Endothelial cell of umbilical vein (primary cell): ENCODE data around the gene FAM184B.

Source experiments
- EZH2 ChIP-seq: IDR thresholded peaks from 2 replicates; pipeline ENCODE4 v1.6.1; 2012; ENCODE audit warnings: borderline replicate concordance, low read depth, mild to moderate bottlenecking, moderate library complexity, low read length, inconsistent platforms; ENCODE audit not compliant: severe bottlenecking
- FOS ChIP-seq: IDR thresholded peaks from 2 replicates; pipeline ENCODE4 v1.6.1; 2011; ENCODE audit warnings: mild to moderate bottlenecking, low read length, moderate library complexity, borderline replicate concordance; ENCODE audit not compliant: insufficient read depth
- GATA2 ChIP-seq: IDR thresholded peaks from 2 replicates; pipeline ENCODE4 v1.7.0; 2011; ENCODE audit warnings: low read depth, mild to moderate bottlenecking, moderate library complexity, mixed read lengths, low read length; ENCODE audit not compliant: insufficient read length, insufficient read depth
- JUN ChIP-seq: IDR thresholded peaks from 2 replicates; pipeline ENCODE4 v1.6.1; 2011; ENCODE audit warnings: borderline replicate concordance, low read depth; ENCODE audit not compliant: insufficient read length, insufficient read depth
- MYC ChIP-seq: IDR thresholded peaks from one replicate; pipeline ENCODE4 v1.6.1; 2011; ENCODE audit warnings: mild to moderate bottlenecking, low read depth, low read length
- POLR2A ChIP-seq: IDR thresholded peaks from 2 replicates; pipeline ENCODE4 v1.6.1; 2012; ENCODE audit warnings: low read depth, mild to moderate bottlenecking, control low read depth, low read length
- POLR2AphosphoS5 ChIP-seq: IDR thresholded peaks from 2 replicates; pipeline ENCODE4 v1.6.1; 2012; ENCODE audit warnings: low read depth, mild to moderate bottlenecking, control low read depth, low read length, moderate library complexity; ENCODE audit not compliant: insufficient read depth
- TF ChIP-seq, protein P1 (sequence below), 2 donors: IDR thresholded peaks; 1 replicate in 1 of 2; 2 replicates in 1 of 2; pipeline ENCODE4 v1.5.1; 2011; ENCODE audit warnings: low read length in 2 of 2, mild to moderate bottlenecking in 2 of 2, moderate library complexity in 2 of 2, control low read depth in 1 of 2, inconsistent platforms in 1 of 2, low read depth in 1 of 2; ENCODE audit not compliant: insufficient read depth in 1 of 2; ENCODE audit errors: extremely low read depth in 1 of 2
- TF ChIP-seq, protein P2 (sequence below): IDR thresholded peaks from 2 replicates; pipeline ENCODE4 v1.6.1; 2011; ENCODE audit not compliant: insufficient read depth, insufficient read length

DNA sequence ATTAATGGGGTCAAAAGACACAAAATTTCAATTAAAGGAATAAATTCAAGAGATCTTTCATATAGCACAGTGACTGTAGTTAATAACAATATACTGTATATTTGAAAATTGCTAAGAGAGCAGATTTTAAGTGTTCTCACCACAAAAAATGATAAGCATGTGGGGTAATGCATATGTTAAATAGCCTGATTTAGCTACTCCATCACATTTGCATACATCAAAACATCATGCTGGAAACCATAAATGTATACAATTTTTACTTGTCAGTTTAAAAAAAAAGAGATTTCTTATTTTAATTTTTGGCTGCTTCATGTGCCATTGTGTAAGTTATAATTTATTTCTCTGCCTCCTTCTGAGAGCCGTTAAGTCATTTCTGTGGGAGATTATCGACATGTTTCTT lies 65.9 kb downstream of the FAM184B start:
- TF ChIP-seq, protein P1, sequence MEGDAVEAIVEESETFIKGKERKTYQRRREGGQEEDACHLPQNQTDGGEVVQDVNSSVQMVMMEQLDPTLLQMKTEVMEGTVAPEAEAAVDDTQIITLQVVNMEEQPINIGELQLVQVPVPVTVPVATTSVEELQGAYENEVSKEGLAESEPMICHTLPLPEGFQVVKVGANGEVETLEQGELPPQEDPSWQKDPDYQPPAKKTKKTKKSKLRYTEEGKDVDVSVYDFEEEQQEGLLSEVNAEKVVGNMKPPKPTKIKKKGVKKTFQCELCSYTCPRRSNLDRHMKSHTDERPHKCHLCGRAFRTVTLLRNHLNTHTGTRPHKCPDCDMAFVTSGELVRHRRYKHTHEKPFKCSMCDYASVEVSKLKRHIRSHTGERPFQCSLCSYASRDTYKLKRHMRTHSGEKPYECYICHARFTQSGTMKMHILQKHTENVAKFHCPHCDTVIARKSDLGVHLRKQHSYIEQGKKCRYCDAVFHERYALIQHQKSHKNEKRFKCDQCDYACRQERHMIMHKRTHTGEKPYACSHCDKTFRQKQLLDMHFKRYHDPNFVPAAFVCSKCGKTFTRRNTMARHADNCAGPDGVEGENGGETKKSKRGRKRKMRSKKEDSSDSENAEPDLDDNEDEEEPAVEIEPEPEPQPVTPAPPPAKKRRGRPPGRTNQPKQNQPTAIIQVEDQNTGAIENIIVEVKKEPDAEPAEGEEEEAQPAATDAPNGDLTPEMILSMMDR (IDR thresholded peaks at IDR 0.05; ENCODE audit: extremely low read depth in 1 of 2, insufficient read depth in 1 of 2, low read depth in 1 of 2, low read length in 2 of 2), result no peak
- TF ChIP-seq EZH2 (no peak), POLR2A (no peak), POLR2AphosphoS5 (no peak), MYC (no peak), FOS (no peak), JUN (no peak), GATA2 (no peak)
- TF ChIP-seq, protein P2, sequence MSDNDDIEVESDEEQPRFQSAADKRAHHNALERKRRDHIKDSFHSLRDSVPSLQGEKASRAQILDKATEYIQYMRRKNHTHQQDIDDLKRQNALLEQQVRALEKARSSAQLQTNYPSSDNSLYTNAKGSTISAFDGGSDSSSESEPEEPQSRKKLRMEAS, result no peak
